Measurements from ENCODE around the gene CAPN5.

- TF ChIP-seq POLR2A (IDR thresholded peaks at IDR 0.05): no peak
- TF ChIP-seq POLR2AphosphoS5 (IDR thresholded peaks at IDR 0.05; ENCODE audit: insufficient read depth in 1 of 2, low read depth in 1 of 2): no peak
Observed at GRCh38 chr11:77071671-77072605, 5.2 kb downstream of the CAPN5 start.
